Activated naive CD4-positive, alpha-beta T cell treated with anti-CD3 and anti-CD28 coated beads, Interleukin-2, amount 50 U/mL, for 24 hours (primary cell): ENCODE results near the gene NSUN3.
"Not testable (repeated sequence)": the region's sequence is repeated elsewhere in the genome, so short reads cannot be mapped to it uniquely, and the experiment has no call there.

ENCODE experiments used
- H3K27ac Mint-ChIP-seq: one replicate; pipeline ENCODE4 v1.8.0; 2021; ENCODE audit warnings: mild to moderate bottlenecking, mixed read lengths
- H3K27me3 Mint-ChIP-seq: one replicate; pipeline ENCODE4 v1.8.0; 2021; ENCODE audit warnings: mixed read lengths
- H3K36me3 Mint-ChIP-seq: one replicate; pipeline ENCODE4 v1.8.0; 2021; ENCODE audit warnings: mixed read lengths
- H3K4me1 Mint-ChIP-seq: one replicate; pipeline ENCODE4 v1.8.0; 2021; ENCODE audit warnings: mixed read lengths
- H3K4me3 Mint-ChIP-seq: one replicate; pipeline ENCODE4 v1.8.0; 2021; ENCODE audit warnings: mild to moderate bottlenecking, mixed read lengths
- H3K9me3 Mint-ChIP-seq: one replicate; pipeline ENCODE4 v1.8.0; 2021; ENCODE audit warnings: mixed read lengths

Gene NSUN3

GRCh38 chr3:94062513-94063404 is at the start of gene NSUN3, which contains the start of gene DHFR2:
Gene NSUN3 (plus strand): TSS chr3:94063061. CDS start chr3:94063127, 66 bp downstream.
Gene DHFR2 (minus strand): TSS chr3:94062916. CDS start chr3:94061511, 1,405 bp downstream.
- Mint-ChIP-seq H3K4me3 (peak within 1 kb of the TSS; percentile 99), H3K36me3 (peaks cover 16% of the 10 kb centered on the region), H3K27ac (peak within 1 kb of the TSS; percentile 99), H3K4me1 (peaks cover 62% of the 10 kb centered on the region), H3K9me3 (no peaks in the 10 kb centered on the region), H3K27me3 (no peaks in the 10 kb centered on the region)

GRCh38 chr3:94015025-94015424 is 47.8 kb upstream of the NSUN3 start:
- no peak overlapping the region for H3K4me3 Mint-ChIP-seq
- no peaks in the 10 kb centered on the region for H3K27me3 Mint-ChIP-seq
- peak overlapping the region; percentile 48 for H3K27ac Mint-ChIP-seq
- H3K9me3 Mint-ChIP-seq: no peaks in the 10 kb centered on the region
- H3K36me3 Mint-ChIP-seq: peaks cover 5% of the 10 kb centered on the region
- peaks cover 34% of the 10 kb centered on the region for H3K4me1 Mint-ChIP-seq

GRCh38 chr3:94019659-94020058 is 43.2 kb upstream of the NSUN3 start:
- no peaks in the 10 kb centered on the region for H3K27me3 Mint-ChIP-seq
- H3K36me3 Mint-ChIP-seq: peaks cover 1% of the 10 kb centered on the region
- H3K9me3 Mint-ChIP-seq: no peaks in the 10 kb centered on the region
- H3K4me1 Mint-ChIP-seq: peaks cover 6% of the 10 kb centered on the region
- H3K27ac Mint-ChIP-seq: no peak overlapping the region
- no peak overlapping the region for H3K4me3 Mint-ChIP-seq

GRCh38 chr3:94020293-94020692 is 42.6 kb upstream of the NSUN3 start:
- H3K36me3 Mint-ChIP-seq: peaks cover 1% of the 10 kb centered on the region
- H3K27ac Mint-ChIP-seq: no peak overlapping the region
- no peak overlapping the region for H3K4me3 Mint-ChIP-seq
- H3K9me3 Mint-ChIP-seq: no peaks in the 10 kb centered on the region
- no peaks in the 10 kb centered on the region for H3K27me3 Mint-ChIP-seq
- no peaks in the 10 kb centered on the region for H3K4me1 Mint-ChIP-seq

- no peaks in the 10 kb centered on the region for H3K27me3 Mint-ChIP-seq
- H3K9me3 Mint-ChIP-seq: no peaks in the 10 kb centered on the region
- H3K4me3 Mint-ChIP-seq: no peak overlapping the region
- no peak overlapping the region for H3K27ac Mint-ChIP-seq
- H3K4me1 Mint-ChIP-seq: no peaks in the 10 kb centered on the region
- H3K36me3 Mint-ChIP-seq: no peaks in the 10 kb centered on the region
Measured at GRCh38 chr3:94024385-94024784, 38.5 kb upstream of the NSUN3 start.

GRCh38 chr3:94026623-94027022 is 36.2 kb upstream of the NSUN3 start:
- H3K36me3 Mint-ChIP-seq: no peaks in the 10 kb centered on the region
- H3K9me3 Mint-ChIP-seq: no peaks in the 10 kb centered on the region
- H3K27me3 Mint-ChIP-seq: no peaks in the 10 kb centered on the region
- H3K4me3 Mint-ChIP-seq: no peak overlapping the region
- no peak overlapping the region for H3K27ac Mint-ChIP-seq
- no peaks in the 10 kb centered on the region for H3K4me1 Mint-ChIP-seq

GRCh38 chr3:94028093-94028837 is 34.6 kb upstream of the NSUN3 start, which contains the start of gene STX19:
Gene STX19 (minus strand): TSS chr3:94028597. CDS start chr3:94015269, 13,328 bp downstream.
- H3K9me3 Mint-ChIP-seq: no peaks in the 10 kb centered on the region
- no peaks in the 10 kb centered on the region for H3K27me3 Mint-ChIP-seq
- no peak within 1 kb of the TSS for H3K4me3 Mint-ChIP-seq
- no peaks in the 10 kb centered on the region for H3K4me1 Mint-ChIP-seq
- H3K36me3 Mint-ChIP-seq: no peaks in the 10 kb centered on the region
- H3K27ac Mint-ChIP-seq: no peak within 1 kb of the TSS

- Mint-ChIP-seq H3K27me3 (no peaks in the 10 kb centered on the region), H3K36me3 (peaks cover 6% of the 10 kb centered on the region), H3K9me3 (no peaks in the 10 kb centered on the region), H3K4me1 (no peaks in the 10 kb centered on the region), H3K4me3 (no peak overlapping the region), H3K27ac (no peak overlapping the region)
Measured at GRCh38 chr3:94036909-94037507, 25.9 kb upstream of the NSUN3 start.

- Mint-ChIP-seq H3K36me3 (peaks cover 5% of the 10 kb centered on the region), H3K27ac (peak overlapping the region; percentile 46), H3K27me3 (no peaks in the 10 kb centered on the region), H3K9me3 (no peaks in the 10 kb centered on the region), H3K4me1 (no peaks in the 10 kb centered on the region), H3K4me3 (no peak overlapping the region)
Measured at GRCh38 chr3:94043285-94043684, 19.6 kb upstream of the NSUN3 start.

GRCh38 chr3:94044100-94044936 is 18.5 kb upstream of the NSUN3 start:
- H3K27me3 Mint-ChIP-seq, H3K27ac Mint-ChIP-seq, H3K9me3 Mint-ChIP-seq, H3K4me1 Mint-ChIP-seq, H3K36me3 Mint-ChIP-seq, H3K4me3 Mint-ChIP-seq: not testable (repeated sequence)

GRCh38 chr3:94046533-94046932 is 16.3 kb upstream of the NSUN3 start:
- peaks cover 5% of the 10 kb centered on the region for H3K36me3 Mint-ChIP-seq
- no peaks in the 10 kb centered on the region for H3K4me1 Mint-ChIP-seq
- H3K27me3 Mint-ChIP-seq: no peaks in the 10 kb centered on the region
- H3K27ac Mint-ChIP-seq: no peak overlapping the region
- no peak overlapping the region for H3K4me3 Mint-ChIP-seq
- H3K9me3 Mint-ChIP-seq: no peaks in the 10 kb centered on the region

GRCh38 chr3:94049267-94049666 is 13.6 kb upstream of the NSUN3 start:
- no peaks in the 10 kb centered on the region for H3K27me3 Mint-ChIP-seq
- no peaks in the 10 kb centered on the region for H3K4me1 Mint-ChIP-seq
- H3K4me3 Mint-ChIP-seq: no peak overlapping the region
- peaks cover 2% of the 10 kb centered on the region for H3K36me3 Mint-ChIP-seq
- H3K9me3 Mint-ChIP-seq: no peaks in the 10 kb centered on the region
- no peak overlapping the region for H3K27ac Mint-ChIP-seq

GRCh38 chr3:94050546-94050945 is 12.3 kb upstream of the NSUN3 start:
- Mint-ChIP-seq H3K9me3 (no peaks in the 10 kb centered on the region), H3K36me3 (peaks cover 2% of the 10 kb centered on the region), H3K4me1 (no peaks in the 10 kb centered on the region), H3K27ac (no peak overlapping the region), H3K4me3 (no peak overlapping the region), H3K27me3 (no peaks in the 10 kb centered on the region)

GRCh38 chr3:94061297-94061696 is 1.6 kb upstream of the NSUN3 start:
- Mint-ChIP-seq H3K27ac (no peak overlapping the region), H3K9me3 (no peaks in the 10 kb centered on the region), H3K36me3 (peaks cover 5% of the 10 kb centered on the region), H3K27me3 (no peaks in the 10 kb centered on the region), H3K4me1 (peaks cover 51% of the 10 kb centered on the region), H3K4me3 (no peak overlapping the region)
